Activated CD4-positive, CD25-positive, alpha-beta regulatory T cell treated with anti-CD3 and anti-CD28 coated beads, Interleukin-2, amount 50 U/mL, for 72 hours (primary cell): ENCODE data around the gene GALNT6.
"Not testable (repeated sequence)": the region's sequence is repeated elsewhere in the genome, so short reads cannot be mapped to it uniquely, and the experiment has no call there.

Experiments used
- DNase-seq: peaks from one replicate; pipeline ENCODE4 v3.0.0; 2021

GALNT6 gene

GRCh38 chr12:51357374-51358047 lies 33.7 kb downstream of the GALNT6 start:
- DNase-seq = no peak

- DNase-seq = no peak
These were observed 39.2 kb downstream of the GALNT6 start for GRCh38 chr12:51351913-51352532.

DNA sequence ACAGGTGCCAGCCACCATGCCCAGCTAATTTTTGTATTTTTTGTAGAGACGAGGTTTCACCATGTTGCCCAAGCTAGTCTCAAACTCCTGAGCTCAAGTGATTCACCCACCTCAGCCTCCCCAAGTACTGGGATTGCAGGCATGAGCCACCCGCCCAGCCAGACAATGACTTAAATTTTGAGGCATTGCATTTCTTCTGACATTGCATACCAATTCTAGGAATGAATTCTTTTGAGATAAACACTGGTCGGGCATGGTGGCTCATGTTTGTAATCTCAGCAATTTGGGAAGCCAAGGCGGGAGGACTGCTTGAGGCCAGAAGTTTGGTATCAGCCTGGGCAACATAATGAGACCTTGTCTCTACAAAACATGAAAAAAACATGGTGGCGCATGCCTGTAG lies 42.2 kb downstream of the GALNT6 start:
- no peak for DNase-seq

GRCh38 chr12:51348116-51348515 lies 43.1 kb downstream of the GALNT6 start:
- no peak for DNase-seq

GRCh38 chr12:51346581-51346980 lies 44.6 kb downstream of the GALNT6 start, which contains the start of gene CELA1:
Gene CELA1, minus strand, starts transcription at chr12:51346679. Its CDS starts 41 bp downstream, at chr12:51346638.
- no peak for DNase-seq

DNA sequence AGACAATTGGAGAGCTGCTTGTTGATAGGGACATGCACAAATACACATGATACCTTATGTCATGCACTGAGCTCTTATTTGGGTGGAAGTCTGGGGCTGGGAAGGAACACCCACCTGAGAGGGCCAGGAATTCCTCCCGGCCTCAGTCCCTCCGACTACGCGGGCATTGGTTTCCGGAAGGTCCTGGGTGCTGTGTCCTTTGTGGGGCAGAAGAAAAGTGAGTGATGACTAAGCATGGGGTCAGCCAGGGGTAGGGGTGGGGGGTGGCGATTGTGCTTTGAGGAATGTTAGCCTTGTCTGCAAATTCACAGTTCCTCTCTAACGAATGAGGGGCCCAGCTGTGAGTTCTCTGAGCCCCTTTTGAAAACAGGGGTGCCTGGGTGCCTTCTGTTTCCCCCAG lies 45.5 kb downstream of the GALNT6 start:
- no peak for DNase-seq

GRCh38 chr12:51343201-51343600 lies 48.0 kb downstream of the GALNT6 start:
- no peak for DNase-seq

- no peak for DNase-seq
These were observed 48.8 kb downstream of the GALNT6 start for GRCh38 chr12:51342416-51342815.

DNA sequence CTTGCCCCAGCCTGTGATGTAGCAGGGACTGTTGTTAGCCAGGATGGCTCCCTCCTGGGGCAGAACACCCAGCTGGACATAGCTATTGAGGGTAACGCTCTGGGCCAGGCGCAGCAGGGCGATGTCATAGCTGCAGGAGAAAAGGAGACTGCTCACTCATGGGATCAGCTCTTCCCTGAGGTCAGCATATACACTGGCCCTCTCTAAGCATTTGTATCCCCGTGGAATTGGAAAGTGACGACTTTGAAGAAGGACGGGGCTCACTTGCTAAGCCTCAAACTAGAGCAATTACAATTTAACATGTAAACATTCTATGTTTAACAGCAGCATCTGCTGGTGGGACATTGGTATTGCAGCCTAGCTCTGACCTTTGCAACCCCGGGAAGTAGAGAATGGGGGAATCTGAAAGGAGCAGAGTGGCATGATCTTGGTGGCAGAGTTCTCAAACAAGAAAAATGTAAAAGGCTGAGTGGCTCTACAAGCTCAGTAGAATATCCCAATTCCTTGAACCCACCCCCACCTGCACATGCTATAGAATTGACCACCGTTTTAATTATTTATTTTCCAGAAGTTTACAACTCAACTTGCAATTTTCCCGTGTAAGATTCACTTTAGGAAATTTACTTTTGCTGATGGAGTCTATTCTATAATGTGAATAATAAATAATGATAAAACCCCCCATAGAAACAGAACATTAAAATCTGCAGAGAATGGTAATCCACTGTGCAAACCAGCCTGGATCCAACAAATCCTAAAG lies 49.8 kb downstream of the GALNT6 start:
- peak; percentile 62 for DNase-seq

GRCh38 chr12:51339750-51340149 lies 51.5 kb downstream of the GALNT6 start:
- DNase-seq = no peak

DNA sequence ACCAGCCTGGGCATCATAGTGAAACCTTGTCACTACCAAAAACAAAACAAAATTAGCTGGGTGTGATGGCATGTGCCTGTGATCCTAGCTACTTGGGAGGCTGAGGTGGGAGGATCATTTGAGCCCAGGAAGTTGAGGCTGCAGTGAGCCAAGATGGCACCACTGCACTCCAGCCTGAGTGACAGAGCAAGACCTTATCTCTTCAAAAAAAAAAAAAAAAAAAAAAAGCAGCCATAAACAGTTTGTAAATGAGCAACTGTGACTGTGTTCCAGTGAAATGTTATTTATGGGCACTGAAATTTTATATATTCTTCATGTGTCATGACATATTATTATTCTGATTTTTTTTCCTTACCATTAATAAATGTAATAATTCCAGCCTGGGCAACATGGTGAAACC lies 53.9 kb downstream of the GALNT6 start:
- not testable (repeated sequence) for DNase-seq

GRCh38 chr12:51335931-51336330 lies 55.3 kb downstream of the GALNT6 start:
- DNase-seq = no peak

DNA sequence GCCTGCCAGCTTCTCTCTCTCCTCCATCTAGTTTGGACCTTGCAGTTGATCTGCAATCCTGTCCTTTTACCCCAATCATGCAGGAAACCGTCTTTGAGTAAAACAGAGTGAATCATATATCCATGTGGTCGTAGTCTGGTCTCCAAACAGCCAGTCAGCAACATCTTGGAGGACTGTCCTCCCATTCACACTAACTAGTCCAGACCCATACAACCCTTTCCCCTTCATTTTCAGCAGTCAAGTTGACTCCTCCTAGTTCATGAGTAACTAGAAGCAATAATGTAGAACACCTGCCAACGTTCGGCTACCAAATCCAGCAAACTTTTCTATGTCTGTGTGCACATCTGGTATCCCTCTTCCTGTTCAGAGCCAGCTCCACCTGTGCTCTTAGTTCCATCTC lies 56.4 kb downstream of the GALNT6 start:
- no peak for DNase-seq

DNA sequence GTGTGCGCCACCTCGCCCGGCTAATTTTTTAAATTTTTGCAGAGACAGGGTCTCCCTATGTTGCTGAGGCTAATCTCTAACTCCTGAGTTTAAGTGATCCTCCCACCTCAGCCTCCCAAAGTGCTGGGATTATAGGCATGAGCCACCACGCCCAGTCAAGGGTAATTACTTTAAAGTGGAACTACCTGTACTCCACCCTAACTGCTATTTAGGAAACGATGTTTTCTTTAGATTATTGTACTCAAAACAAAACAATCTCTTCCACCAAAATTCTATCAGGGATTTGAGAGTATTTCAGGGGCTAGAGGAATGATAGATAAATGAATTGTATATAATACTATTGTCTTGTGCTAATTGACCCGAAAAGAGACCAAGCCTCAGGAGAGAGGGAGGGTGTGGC lies 57.7 kb downstream of the GALNT6 start:
- DNase-seq = no peak

GRCh38 chr12:51330186-51330585 lies 61.0 kb downstream of the GALNT6 start:
- no peak for DNase-seq

GRCh38 chr12:51329742-51330141 lies 61.5 kb downstream of the GALNT6 start:
- DNase-seq = no peak

GRCh38 chr12:51328587-51328986 lies 62.6 kb downstream of the GALNT6 start:
- DNase-seq = no peak

DNA sequence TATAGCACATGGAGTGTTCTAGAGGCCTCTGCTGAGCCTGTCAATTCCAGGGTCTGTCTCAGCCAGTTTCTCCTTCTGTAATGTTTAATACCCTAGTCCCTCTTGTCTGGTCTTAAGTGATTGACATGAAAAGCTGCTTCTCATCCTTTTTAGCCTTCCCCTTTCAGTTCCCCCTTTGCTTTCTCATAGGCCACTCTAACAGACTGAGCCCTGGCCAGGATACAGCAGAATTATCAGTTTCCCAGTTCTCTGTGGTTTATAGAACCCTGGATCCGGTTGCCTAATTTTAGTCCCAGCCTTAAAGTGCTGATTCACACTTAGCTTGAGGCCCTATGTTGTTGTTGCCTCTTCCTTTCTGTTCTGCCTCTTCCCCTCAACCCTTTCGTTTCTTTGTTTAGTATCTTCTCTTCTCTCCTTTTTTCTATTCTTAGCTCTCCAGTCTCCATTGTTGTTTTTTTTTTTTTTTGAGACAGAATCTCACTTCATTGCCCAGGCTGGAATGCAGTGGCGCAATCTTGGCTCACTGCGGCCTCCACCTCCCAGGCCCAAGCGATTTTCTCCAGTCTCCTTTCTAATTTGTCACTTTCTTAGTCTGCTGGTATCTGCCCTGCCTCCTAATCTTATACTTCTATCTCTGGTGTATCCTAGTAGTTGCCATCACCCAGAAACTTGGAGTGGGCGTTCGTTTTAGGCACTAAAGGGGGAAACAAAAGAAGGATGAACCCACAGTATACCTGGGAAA lies 64.3 kb downstream of the GALNT6 start:
- DNase-seq = no peak

- DNase-seq = no peak
These were observed 66.3 kb downstream of the GALNT6 start for GRCh38 chr12:51324953-51325352.

- peak; percentile 78 for DNase-seq
These were observed 67.0 kb downstream of the GALNT6 start, which contains the start of gene BIN2 for GRCh38 chr12:51323966-51324895. Gene BIN2, minus strand, starts transcription at chr12:51324174. Its CDS starts 72 bp downstream, at chr12:51324102.

GRCh38 chr12:51323317-51323960 lies 67.8 kb downstream of the GALNT6 start:
- DNase-seq = peak; percentile 43
